Neural cell (in vitro differentiated cells): Measurements from ENCODE around the gene APLNR. TPM values are rescaled to one million over a fixed set of nuclear protein-coding genes. Genes with fewer than 3 reads are reported as not detected.

Experiments used
- H2AFZ ChIP-seq: fragments of 200-600, 300-800 bp; sonication (generic), shearing (Covaris generic); 2 replicates; pipeline ENCODE4 v1.6.0; 2014; ENCODE audit warnings: low read depth, mild to moderate bottlenecking, antibody characterized with exemption, low read length, moderate library complexity
- H3F3A ChIP-seq: fragments of 200-600 bp; shearing (Covaris generic); 2 replicates; pipeline ENCODE4 v1.6.1; 2016; ENCODE audit warnings: mild to moderate bottlenecking, moderate library complexity, mixed read lengths, antibody characterized with exemption, low read length; ENCODE audit not compliant: insufficient read depth, poor library complexity, severe bottlenecking
- H3K27ac ChIP-seq: fragments of 200-600, 300-800 bp; sonication (generic), shearing (Covaris generic); 2 replicates; pipeline ENCODE4 v1.5.1; 2014; ENCODE audit warnings: mild to moderate bottlenecking, low read length, moderate library complexity
- H3K27me3 ChIP-seq: fragments of 300-800, 200-600 bp; sonication (generic), shearing (Covaris generic); 2 replicates; pipeline ENCODE4 v1.6.0; 2014; ENCODE audit warnings: mild to moderate bottlenecking, low read depth, low read length, moderate library complexity; ENCODE audit not compliant: insufficient read depth
- H3K36me3 ChIP-seq: fragments of 300-800, 200-600 bp; sonication (generic), shearing (Covaris generic); 2 replicates; pipeline ENCODE4 v1.5.1; 2014; ENCODE audit warnings: mild to moderate bottlenecking, antibody characterized with exemption, low read length, moderate library complexity; ENCODE audit not compliant: insufficient read depth
- H3K4me2 ChIP-seq: fragments of 300-800, 200-600 bp; sonication (generic), shearing (Covaris generic); 2 replicates; pipeline ENCODE4 v1.6.0; 2014; ENCODE audit warnings: mild to moderate bottlenecking, low read length
- H3K4me3 ChIP-seq: fragments of 300-800, 200-600 bp; sonication (generic), shearing (Covaris generic); 2 replicates; pipeline ENCODE4 v1.5.1; 2014; ENCODE audit warnings: mild to moderate bottlenecking, low read length, moderate library complexity
- H3K79me2 ChIP-seq: fragments of 200-600 bp; shearing (Covaris generic); replicated peaks from 2 replicates; pipeline ENCODE4 v1.6.0; 2014; ENCODE audit warnings: mild to moderate bottlenecking, low read length, moderate library complexity; ENCODE audit not compliant: insufficient read depth
- H3K9ac ChIP-seq: fragments of 300-800, 200-600 bp; sonication (generic), shearing (Covaris generic); 2 replicates; pipeline ENCODE4 v1.6.1; 2016; ENCODE audit warnings: mild to moderate bottlenecking, low read length, mixed read lengths
- H3K9me2 ChIP-seq: fragments of 200-600 bp; shearing (Covaris generic); 2 replicates; pipeline ENCODE4 v1.6.1; 2016; ENCODE audit warnings: mild to moderate bottlenecking, low read length, mixed read lengths; ENCODE audit not compliant: insufficient read depth
- H3K9me3 ChIP-seq: fragments of 200-600, 300-800 bp; sonication (generic), shearing (Covaris generic); 2 replicates; pipeline ENCODE4 v1.6.1; 2016; ENCODE audit warnings: mild to moderate bottlenecking, mixed run types, low read length, moderate library complexity, mixed read lengths
- H4K20me1 ChIP-seq: fragments of 200-600 bp; shearing (Covaris generic); 2 replicates; pipeline ENCODE4 v1.6.1; 2016; ENCODE audit warnings: mild to moderate bottlenecking, mixed run types; ENCODE audit not compliant: insufficient read depth
- EP300 ChIP-seq: fragments of 450-650 bp; conservative IDR thresholded peaks from 2 replicates; pipeline ENCODE4 v1.6.1; 2014; ENCODE audit warnings: antibody characterized with exemption, mild to moderate bottlenecking, moderate library complexity; ENCODE audit not compliant: poor library complexity, severe bottlenecking
- EZH2 ChIP-seq: fragments of 200-600, 300-800 bp; shearing (Covaris generic), sonication (generic); IDR thresholded peaks from 2 replicates; pipeline ENCODE4 v1.6.1; 2014; ENCODE audit warnings: antibody characterized with exemption, low read length, borderline replicate concordance, mild to moderate bottlenecking; ENCODE audit not compliant: insufficient read depth, poor library complexity, severe bottlenecking
- MXI1 ChIP-seq: fragments of 450-650 bp; conservative IDR thresholded peaks from 2 replicates; pipeline ENCODE4 v1.6.1; 2014; ENCODE audit warnings: antibody characterized with exemption, mild to moderate bottlenecking; ENCODE audit not compliant: poor library complexity, severe bottlenecking
- POLR2AphosphoS5 ChIP-seq: IDR thresholded peaks from 2 replicates; pipeline ENCODE4 v1.6.1; 2012
- RAD21 ChIP-seq: fragments of 450-650 bp; conservative IDR thresholded peaks from 2 replicates; pipeline ENCODE4 v1.6.1; 2014; ENCODE audit warnings: antibody characterized with exemption, mild to moderate bottlenecking, moderate library complexity
- SMC3 ChIP-seq: fragments of 450-650 bp; conservative IDR thresholded peaks from 2 replicates; pipeline ENCODE4 v1.6.1; 2014; ENCODE audit warnings: antibody characterized with exemption, mild to moderate bottlenecking, moderate library complexity; ENCODE audit not compliant: poor library complexity
- TAF1 ChIP-seq: IDR thresholded peaks from 2 replicates; pipeline ENCODE4 v1.6.1; 2012; ENCODE audit warnings: low read depth
- polyA plus RNA-seq: library from polyadenylated mRNA; depleted of rRNA; stranded (reverse); fragments of >200 nt; gene quantifications from 2 replicates; pipeline ENCODE4 v1.2.3, GENCODE V29; 2014
- TF ChIP-seq, protein P1 (sequence below): fragments of 450-650 bp; IDR thresholded peaks from 2 replicates; pipeline ENCODE4 v1.5.1; 2014; ENCODE audit warnings: antibody characterized with exemption, mild to moderate bottlenecking, moderate library complexity; ENCODE audit not compliant: poor library complexity, severe bottlenecking
- TF ChIP-seq, protein P2 (sequence below): IDR thresholded peaks from 2 replicates; pipeline ENCODE4 v1.6.1; 2012; ENCODE audit warnings: borderline replicate concordance

APLNR gene
- polyA plus RNA-seq, 1 donor from 2014 or later, result not detected

DNA sequence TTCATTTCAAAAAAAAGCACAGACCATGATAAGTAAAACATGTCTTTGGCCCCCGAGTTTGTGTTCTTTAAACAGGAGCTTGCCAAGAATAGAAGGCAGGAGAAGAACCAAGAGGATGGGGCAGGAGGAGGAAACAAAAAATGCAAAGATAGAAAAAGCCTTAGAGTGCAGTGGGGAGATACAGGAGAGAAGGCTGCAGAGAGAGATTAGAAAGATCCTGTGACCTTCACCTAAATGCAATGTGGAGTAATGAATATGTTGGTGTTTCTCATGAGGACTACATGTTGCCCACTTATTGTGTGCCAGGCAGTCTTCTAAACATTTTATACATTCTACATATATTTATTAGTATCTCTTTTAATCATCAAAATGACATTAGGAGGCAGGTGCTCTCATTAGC lies 2.3 kb upstream of the APLNR start:
- Histone ChIP-seq H3K27me3 (no peaks in the 10 kb centered on the region), H3K36me3 (no peaks in the 10 kb centered on the region), H3K27ac (no peak overlapping the region), H3K9ac (no peak overlapping the region), H3K4me3 (no peak overlapping the region), H4K20me1 (no peaks in the 10 kb centered on the region), H2AFZ (no peak overlapping the region), H3K79me2 (no peaks in the 10 kb centered on the region), H3K9me3 (no peaks in the 10 kb centered on the region), H3F3A (no peaks in the 10 kb centered on the region), H3K4me2 (no peak overlapping the region), H3K9me2 (no peaks in the 10 kb centered on the region)
- TF ChIP-seq, protein P1, sequence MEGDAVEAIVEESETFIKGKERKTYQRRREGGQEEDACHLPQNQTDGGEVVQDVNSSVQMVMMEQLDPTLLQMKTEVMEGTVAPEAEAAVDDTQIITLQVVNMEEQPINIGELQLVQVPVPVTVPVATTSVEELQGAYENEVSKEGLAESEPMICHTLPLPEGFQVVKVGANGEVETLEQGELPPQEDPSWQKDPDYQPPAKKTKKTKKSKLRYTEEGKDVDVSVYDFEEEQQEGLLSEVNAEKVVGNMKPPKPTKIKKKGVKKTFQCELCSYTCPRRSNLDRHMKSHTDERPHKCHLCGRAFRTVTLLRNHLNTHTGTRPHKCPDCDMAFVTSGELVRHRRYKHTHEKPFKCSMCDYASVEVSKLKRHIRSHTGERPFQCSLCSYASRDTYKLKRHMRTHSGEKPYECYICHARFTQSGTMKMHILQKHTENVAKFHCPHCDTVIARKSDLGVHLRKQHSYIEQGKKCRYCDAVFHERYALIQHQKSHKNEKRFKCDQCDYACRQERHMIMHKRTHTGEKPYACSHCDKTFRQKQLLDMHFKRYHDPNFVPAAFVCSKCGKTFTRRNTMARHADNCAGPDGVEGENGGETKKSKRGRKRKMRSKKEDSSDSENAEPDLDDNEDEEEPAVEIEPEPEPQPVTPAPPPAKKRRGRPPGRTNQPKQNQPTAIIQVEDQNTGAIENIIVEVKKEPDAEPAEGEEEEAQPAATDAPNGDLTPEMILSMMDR, result no peak
- TF ChIP-seq RAD21 (no peak), EP300 (no peak)

DNA sequence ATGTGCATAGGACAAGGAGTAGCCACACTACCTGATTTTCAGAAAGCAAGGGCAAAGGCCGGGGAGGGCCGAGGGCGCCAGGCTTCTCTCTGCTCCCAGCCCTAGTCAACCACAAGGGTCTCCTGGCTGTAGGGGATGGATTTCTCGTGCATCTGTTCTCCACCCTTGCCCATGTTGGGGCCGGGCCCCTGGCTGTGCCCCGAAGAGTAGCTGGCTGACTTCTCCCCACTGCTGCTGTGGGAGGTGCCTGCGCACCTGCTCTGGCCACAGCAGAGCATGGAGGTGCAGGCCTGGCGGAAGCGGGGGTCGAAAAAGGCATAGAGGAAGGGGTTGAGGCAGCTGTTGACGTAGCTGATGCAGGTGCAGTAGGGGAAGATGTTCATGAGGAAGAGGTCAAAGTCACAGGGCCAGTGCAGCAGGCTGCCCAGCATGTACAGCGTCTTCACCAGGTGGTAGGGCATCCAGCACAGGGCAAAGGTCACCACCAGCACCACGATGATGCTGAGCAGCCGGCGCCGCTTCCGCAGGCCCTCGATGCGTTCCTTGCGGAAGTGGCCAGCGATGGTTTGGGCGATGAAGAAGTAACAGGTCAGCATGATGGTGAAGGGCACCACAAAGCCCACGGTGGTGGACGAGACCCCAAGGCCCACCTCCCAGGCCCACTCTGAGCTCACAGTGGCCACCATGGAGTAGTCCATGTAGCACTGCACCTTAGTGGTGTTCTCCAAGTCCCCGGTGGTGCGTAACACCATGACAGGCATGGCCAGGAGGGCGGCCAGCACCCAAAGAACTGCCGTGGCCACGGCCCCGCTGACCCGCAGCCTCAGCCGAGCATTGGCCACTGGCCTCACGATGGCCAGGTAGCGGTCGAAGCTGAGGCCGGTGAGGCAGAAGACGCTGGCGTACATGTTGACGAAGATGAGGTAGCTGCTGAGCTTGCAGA lies 1.0 kb downstream of the APLNR start:
- H3K9ac ChIP-seq, result no peak overlapping the region
- H3K9me2 ChIP-seq, result no peaks in the 10 kb centered on the region
- H3K27ac ChIP-seq, result no peak overlapping the region
- no peaks in the 10 kb centered on the region for H4K20me1 ChIP-seq
- no peaks in the 10 kb centered on the region for H3K79me2 ChIP-seq
- no peaks in the 10 kb centered on the region for H3K27me3 ChIP-seq
- H3K4me3 ChIP-seq, result no peak overlapping the region
- H2AFZ ChIP-seq, result no peak overlapping the region
- H3K9me3 ChIP-seq, result no peaks in the 10 kb centered on the region
- no peaks in the 10 kb centered on the region for H3K36me3 ChIP-seq
- TF ChIP-seq, protein P1, result no peak
- TF ChIP-seq SMC3 (no peak), POLR2AphosphoS5 (no peak), EP300 (no peak), TAF1 (no peak), EZH2 (no peak), MXI1 (no peak), RAD21 (no peak)
- TF ChIP-seq, protein P2, sequence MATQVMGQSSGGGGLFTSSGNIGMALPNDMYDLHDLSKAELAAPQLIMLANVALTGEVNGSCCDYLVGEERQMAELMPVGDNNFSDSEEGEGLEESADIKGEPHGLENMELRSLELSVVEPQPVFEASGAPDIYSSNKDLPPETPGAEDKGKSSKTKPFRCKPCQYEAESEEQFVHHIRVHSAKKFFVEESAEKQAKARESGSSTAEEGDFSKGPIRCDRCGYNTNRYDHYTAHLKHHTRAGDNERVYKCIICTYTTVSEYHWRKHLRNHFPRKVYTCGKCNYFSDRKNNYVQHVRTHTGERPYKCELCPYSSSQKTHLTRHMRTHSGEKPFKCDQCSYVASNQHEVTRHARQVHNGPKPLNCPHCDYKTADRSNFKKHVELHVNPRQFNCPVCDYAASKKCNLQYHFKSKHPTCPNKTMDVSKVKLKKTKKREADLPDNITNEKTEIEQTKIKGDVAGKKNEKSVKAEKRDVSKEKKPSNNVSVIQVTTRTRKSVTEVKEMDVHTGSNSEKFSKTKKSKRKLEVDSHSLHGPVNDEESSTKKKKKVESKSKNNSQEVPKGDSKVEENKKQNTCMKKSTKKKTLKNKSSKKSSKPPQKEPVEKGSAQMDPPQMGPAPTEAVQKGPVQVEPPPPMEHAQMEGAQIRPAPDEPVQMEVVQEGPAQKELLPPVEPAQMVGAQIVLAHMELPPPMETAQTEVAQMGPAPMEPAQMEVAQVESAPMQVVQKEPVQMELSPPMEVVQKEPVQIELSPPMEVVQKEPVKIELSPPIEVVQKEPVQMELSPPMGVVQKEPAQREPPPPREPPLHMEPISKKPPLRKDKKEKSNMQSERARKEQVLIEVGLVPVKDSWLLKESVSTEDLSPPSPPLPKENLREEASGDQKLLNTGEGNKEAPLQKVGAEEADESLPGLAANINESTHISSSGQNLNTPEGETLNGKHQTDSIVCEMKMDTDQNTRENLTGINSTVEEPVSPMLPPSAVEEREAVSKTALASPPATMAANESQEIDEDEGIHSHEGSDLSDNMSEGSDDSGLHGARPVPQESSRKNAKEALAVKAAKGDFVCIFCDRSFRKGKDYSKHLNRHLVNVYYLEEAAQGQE, result no peak
- no peaks in the 10 kb centered on the region for H3F3A ChIP-seq
- H3K4me2 ChIP-seq, result no peak overlapping the region
